Measurements from ENCODE around the gene KRTAP21-2.
"Not testable (repeated sequence)": the region's sequence is repeated elsewhere in the genome, so short reads cannot be mapped to it uniquely, and the experiment has no call there.

KRTAP21-2 gene

GRCh38 chr21:30747159-30747558 is at the start of gene KRTAP21-2:
Gene KRTAP21-2, minus strand, starts transcription at chr21:30747259. Its CDS starts 57 bp downstream, at chr21:30747202.
- no peak for DNase-seq (ENCODE audit: extremely low read depth in 1 of 2, low read depth in 1 of 2)

- DNase-seq (ENCODE audit: extremely low read depth in 1 of 2, low read depth in 1 of 2): no peak
These were observed 46.7 kb upstream of the KRTAP21-2 start for GRCh38 chr21:30793581-30794314.

- DNase-seq (ENCODE audit: extremely low read depth in 1 of 2, low read depth in 1 of 2): no peak
These were observed 32.2 kb upstream of the KRTAP21-2 start for GRCh38 chr21:30779249-30779648.

GRCh38 chr21:30769724-30770431 is 22.8 kb upstream of the KRTAP21-2 start:
- no peak for DNase-seq (ENCODE audit: extremely low read depth in 1 of 2, low read depth in 1 of 2)

GRCh38 chr21:30760776-30761175 is 13.7 kb upstream of the KRTAP21-2 start:
- no peak for DNase-seq (ENCODE audit: extremely low read depth in 1 of 2, low read depth in 1 of 2)

GRCh38 chr21:30758306-30758705 is 11.2 kb upstream of the KRTAP21-2 start:
- DNase-seq (ENCODE audit: extremely low read depth in 1 of 2, low read depth in 1 of 2): no peak

- DNase-seq (ENCODE audit: extremely low read depth in 1 of 2, low read depth in 1 of 2): not testable (repeated sequence)
These were observed 8.3 kb upstream of the KRTAP21-2 start, which contains the start of gene KRTAP21-1 for GRCh38 chr21:30755328-30755727. Gene KRTAP21-1, minus strand, starts transcription at chr21:30755428. Its CDS starts 50 bp downstream, at chr21:30755378.

- DNase-seq (ENCODE audit: extremely low read depth in 1 of 2, low read depth in 1 of 2): no peak
These were observed 6.6 kb downstream of the KRTAP21-2 start for GRCh38 chr21:30740462-30740861.

- DNase-seq (ENCODE audit: extremely low read depth in 1 of 2, low read depth in 1 of 2): no peak
These were observed 14.0 kb downstream of the KRTAP21-2 start for GRCh38 chr21:30733026-30733425.

- DNase-seq (ENCODE audit: extremely low read depth in 1 of 2, low read depth in 1 of 2): no peak
These were observed 20.3 kb downstream of the KRTAP21-2 start for GRCh38 chr21:30726726-30727125.

- no peak for DNase-seq (ENCODE audit: extremely low read depth in 1 of 2, low read depth in 1 of 2)
These were observed 27.7 kb downstream of the KRTAP21-2 start for GRCh38 chr21:30719401-30719800.

- no peak for DNase-seq (ENCODE audit: extremely low read depth in 1 of 2, low read depth in 1 of 2)
These were observed 28.7 kb downstream of the KRTAP21-2 start, which contains the start of gene KRTAP21-3 for GRCh38 chr21:30718239-30718909. Gene KRTAP21-3, minus strand, starts transcription at chr21:30718777. Its CDS starts 18 bp downstream, at chr21:30718759.

GRCh38 chr21:30717105-30717504 is 30.0 kb downstream of the KRTAP21-2 start:
- no peak for DNase-seq (ENCODE audit: extremely low read depth in 1 of 2, low read depth in 1 of 2)

GRCh38 chr21:30714946-30715345 is 32.1 kb downstream of the KRTAP21-2 start:
- DNase-seq (ENCODE audit: extremely low read depth in 1 of 2, low read depth in 1 of 2): no peak

GRCh38 chr21:30714456-30714855 is 32.6 kb downstream of the KRTAP21-2 start:
- no peak for DNase-seq (ENCODE audit: extremely low read depth in 1 of 2, low read depth in 1 of 2)

GRCh38 chr21:30713766-30714165 is 33.3 kb downstream of the KRTAP21-2 start:
- no peak for DNase-seq (ENCODE audit: extremely low read depth in 1 of 2, low read depth in 1 of 2)

- DNase-seq (ENCODE audit: extremely low read depth in 1 of 2, low read depth in 1 of 2): peak in 1 of 2 donors; percentile 14
These were observed 36.6 kb downstream of the KRTAP21-2 start for GRCh38 chr21:30710499-30710898.

- DNase-seq (ENCODE audit: extremely low read depth in 1 of 2, low read depth in 1 of 2): no peak
These were observed 39.6 kb downstream of the KRTAP21-2 start for GRCh38 chr21:30707409-30707808.
